ENCODE measurements around the gene EFHC1.
"Not testable (repeated sequence)": the region's sequence is repeated elsewhere in the genome, so short reads cannot be mapped to it uniquely, and the experiment has no call there.

Gene EFHC1

DNA sequence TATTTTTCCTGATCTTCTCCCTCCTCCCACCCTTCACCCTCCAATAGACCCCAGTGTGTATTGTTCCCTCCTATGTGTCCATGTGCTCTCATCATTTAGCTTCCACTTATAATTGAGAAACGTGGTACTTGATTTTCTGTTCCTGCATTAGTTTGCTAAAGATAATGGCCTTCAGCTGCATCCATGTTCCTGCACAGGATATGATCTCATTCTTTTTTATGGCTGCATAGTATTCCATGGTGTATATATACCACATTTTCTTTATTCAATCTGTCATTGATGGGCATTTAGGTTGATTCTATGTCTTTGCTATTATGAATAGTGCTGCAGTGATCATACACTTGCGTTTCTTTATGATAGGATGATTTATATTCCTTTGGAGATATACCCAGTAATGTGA, 41.1 kb downstream of the EFHC1 start:
- not testable (repeated sequence) for DNase-seq

DNA sequence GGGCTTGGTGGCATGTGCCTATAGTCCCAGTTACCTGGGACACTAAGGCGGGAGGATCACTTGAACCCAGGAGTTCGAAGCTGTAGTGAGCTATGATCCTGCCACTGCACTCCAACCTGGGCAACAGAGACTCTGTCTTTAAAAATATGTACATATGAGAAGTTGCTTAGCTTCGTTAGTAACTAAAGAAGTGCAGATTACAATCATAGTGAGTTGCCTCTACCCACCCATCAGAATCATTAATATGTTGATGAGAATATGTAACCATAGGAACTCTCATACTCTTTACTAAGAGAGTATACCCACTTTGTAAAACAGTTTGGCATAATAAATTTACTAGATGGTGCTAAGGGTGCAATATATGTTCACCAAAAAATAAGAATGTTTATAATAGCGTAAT, 54.0 kb downstream of the EFHC1 start:
- DNase-seq: no peak

GRCh38 chr6:52475307-52475706, 55.2 kb downstream of the EFHC1 start:
- DNase-seq: no peak

- no peak for DNase-seq
These were observed 62.9 kb downstream of the EFHC1 start for GRCh38 chr6:52482903-52483670.

DNA sequence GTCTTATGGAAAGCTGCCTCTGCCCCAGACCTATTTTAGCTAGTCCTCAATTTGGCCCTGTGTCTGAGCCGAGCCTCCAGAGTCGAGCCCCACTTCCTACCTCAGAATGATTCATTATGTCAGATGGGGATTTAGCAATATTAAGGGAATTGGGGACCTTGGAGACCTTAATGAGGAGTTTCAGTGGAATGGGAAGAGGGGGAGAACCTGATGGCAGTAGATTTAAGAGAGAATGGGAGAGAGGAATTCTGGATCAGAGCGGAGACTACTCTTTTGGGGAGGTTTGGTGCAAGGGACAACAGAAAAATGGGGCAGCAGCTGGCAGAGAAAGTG, 63.5 kb downstream of the EFHC1 start:
- no peak for DNase-seq

DNA sequence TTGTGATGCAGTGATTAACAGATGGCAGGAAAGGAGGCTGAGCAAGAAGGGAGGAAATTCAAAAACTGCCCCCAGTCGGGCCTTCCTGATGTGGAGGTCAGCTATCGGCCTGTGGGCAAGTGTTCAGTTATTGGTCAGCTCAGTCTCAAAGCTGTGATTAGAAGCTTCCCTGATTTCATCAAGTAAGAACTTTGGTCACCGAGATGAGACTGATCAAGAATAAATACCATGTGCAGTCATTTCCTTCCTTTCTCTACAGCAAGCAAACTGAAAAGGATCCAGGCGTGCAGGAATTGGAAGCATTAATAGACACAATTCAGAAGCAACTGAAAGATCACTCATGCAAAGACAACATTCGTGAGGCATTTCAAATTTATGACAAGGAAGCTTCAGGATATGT, 69.7 kb downstream of the EFHC1 start:
- no peak for DNase-seq

- DNase-seq: no peak
These were observed 71.3 kb downstream of the EFHC1 start for GRCh38 chr6:52491203-52492069.

GRCh38 chr6:52493669-52494068, 73.5 kb downstream of the EFHC1 start:
- DNase-seq: no peak

GRCh38 chr6:52494298-52495072, 74.3 kb downstream of the EFHC1 start:
- DNase-seq: no peak

DNA sequence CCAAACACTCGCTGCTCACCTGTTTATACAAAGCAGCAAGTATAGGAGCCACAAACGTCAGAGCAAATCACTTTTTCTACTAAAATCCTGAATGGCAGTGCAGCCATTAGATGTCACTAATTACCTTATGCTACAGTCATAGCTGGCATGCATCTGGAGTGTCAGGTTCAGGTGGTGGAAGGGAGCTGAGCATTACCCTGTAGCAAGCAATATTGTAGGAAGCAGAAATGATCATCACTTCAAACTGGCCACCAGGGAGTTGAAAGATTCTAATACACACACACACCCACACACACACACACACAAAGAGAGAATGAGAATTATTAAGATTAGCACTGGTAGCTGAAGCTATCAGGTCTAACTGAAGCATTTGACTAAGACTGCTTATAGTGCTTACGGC, 75.8 kb downstream of the EFHC1 start:
- no peak for DNase-seq

GRCh38 chr6:52496631-52497030, 76.5 kb downstream of the EFHC1 start:
- no peak for DNase-seq

DNA sequence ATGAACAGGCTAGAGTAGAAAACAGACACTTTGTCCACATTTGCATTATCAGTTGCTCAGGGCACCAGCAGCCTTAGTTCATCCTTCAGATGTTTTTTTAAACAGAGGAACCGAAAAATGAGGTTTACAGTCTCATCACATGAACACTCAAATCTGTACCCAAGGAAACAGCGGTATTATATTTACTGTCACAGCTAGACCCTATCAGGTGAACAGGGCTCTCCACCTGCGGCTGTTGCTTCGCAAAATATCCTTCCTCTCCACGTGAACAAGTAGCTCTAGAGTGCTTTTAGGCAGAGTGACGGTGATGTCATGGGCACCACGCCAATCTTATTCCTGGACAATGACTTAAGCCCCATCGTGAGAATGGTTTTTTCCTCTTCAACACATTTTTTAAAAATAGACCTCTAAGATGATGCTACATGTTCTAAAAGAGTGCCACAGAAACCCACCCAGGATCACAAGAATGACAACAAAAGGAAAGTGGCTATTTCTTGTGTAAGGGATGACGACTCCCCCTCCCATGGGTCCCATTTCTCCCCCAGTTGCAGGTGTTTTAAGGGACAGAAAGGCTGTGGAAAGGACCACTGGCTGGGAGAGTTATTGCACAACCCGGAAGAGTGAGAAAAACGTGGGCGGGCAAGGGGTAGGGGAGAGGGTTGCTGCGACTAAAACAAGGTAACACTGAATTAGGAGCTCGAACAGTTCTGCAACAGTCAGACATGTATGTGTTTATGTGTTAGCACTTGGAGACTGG, 77.7 kb downstream of the EFHC1 start:
- DNase-seq: no peak

DNA sequence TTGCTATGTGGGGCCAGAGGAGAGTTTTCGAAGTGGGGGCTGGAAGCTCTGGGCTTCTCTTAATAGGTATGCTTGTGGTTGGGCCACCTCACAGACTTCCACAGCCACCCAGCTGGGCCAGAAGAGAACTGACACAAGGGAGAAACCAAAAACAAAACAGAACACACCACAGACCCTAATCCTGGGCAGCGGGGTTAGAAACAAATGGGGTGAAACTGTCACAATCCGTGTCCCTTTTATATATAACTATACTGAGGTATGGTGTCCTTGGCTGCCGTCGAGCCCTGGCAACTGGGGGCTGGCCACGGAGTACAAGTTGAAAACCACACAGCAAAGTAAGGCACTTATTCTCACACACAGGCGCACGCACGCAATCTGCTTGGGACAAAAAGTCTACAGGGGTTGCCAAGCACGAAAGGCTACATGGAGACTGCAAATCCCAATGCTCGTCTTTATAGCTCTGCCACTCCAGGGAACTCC, 78.4 kb downstream of the EFHC1 start:
- DNase-seq: no peak

DNA sequence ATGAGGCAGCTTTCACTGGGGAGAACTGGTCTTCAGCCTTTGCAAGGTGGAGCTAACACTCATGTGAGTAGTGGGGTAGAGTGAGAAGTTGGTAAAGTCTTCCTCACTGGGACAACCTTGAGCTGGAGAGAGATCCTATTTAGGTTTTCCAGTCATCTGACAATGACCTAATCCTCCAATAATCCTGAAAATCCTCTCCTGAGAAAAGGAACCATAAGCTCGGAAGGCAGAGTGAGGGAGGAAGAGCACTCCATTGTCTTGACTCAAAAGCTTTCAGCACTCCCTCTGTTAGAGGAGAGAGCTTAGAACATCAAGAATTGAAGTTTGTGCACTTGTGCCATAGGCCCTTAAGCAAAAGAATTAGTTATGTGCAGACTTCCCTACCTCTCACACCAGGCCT, 78.9 kb downstream of the EFHC1 start:
- no peak for DNase-seq

- DNase-seq: no peak
These were observed 79.6 kb downstream of the EFHC1 start for GRCh38 chr6:52499681-52500236.

- no peak for DNase-seq
These were observed 80.3 kb downstream of the EFHC1 start for GRCh38 chr6:52500238-52501129.

GRCh38 chr6:52502306-52503029, 82.3 kb downstream of the EFHC1 start:
- DNase-seq: no peak

GRCh38 chr6:52503323-52503747, 83.2 kb downstream of the EFHC1 start:
- no peak for DNase-seq

GRCh38 chr6:52503851-52504781, 84.0 kb downstream of the EFHC1 start:
- no peak for DNase-seq

Data from activated CD4-positive, alpha-beta T cell treated with anti-CD3 and anti-CD28 coated beads for 1 hour (primary cell).